ENCODE measurements around the gene ANXA2R. TPM values are rescaled to one million over a fixed set of nuclear protein-coding genes. Genes with fewer than 3 reads are reported as not detected.
A peak's percentile ranks its signal among the peaks of the same experiment; 100 is the strongest.

ANXA2R gene
- total and polyA plus RNA-seq, 10 donors: 10.0 to 44.5 (median 17.0) TPM

GRCh38 chr5:43019291-43019613 lies 20.9 kb downstream of the ANXA2R start:
- DNase-seq: no peak
- intact Hi-C loops (cut with DNase I; ENCODE audit: low total_unique reads): no loop called here
- H3K36me3 ChIP-seq: no peaks in the 10 kb centered on the region
- peaks cover 16 to 50% (median 35%) of the 10 kb centered on the region in 6 donors for H3K4me1 ChIP-seq
- H3K4me3 ChIP-seq: peak overlapping the region; percentile 39 to 78 (median 52)
- TF ChIP-seq CTCF (IDR thresholded peaks at IDR 0.05 in 8 of 11, conservative IDR thresholded peaks at IDR 0.05 in 3 of 11) (no peak), POLR2AphosphoS5 (IDR thresholded peaks at IDR 0.05) (peak in 1 of 3 donors; percentile 76)
- peaks cover 0 to 4% (median 0%) of the 10 kb centered on the region in 7 donors for H3K27me3 ChIP-seq (replicated peaks in 1 of 7)
- WGBS, 5 donors: 4 to 8% (median 7%) methylated on average over 6 of the region's 6 CpGs
- H3K9me3 ChIP-seq: no peaks in the 10 kb centered on the region
- H3K27ac ChIP-seq: peak overlapping the region; percentile 97 to 100 (median 99)

DNA sequence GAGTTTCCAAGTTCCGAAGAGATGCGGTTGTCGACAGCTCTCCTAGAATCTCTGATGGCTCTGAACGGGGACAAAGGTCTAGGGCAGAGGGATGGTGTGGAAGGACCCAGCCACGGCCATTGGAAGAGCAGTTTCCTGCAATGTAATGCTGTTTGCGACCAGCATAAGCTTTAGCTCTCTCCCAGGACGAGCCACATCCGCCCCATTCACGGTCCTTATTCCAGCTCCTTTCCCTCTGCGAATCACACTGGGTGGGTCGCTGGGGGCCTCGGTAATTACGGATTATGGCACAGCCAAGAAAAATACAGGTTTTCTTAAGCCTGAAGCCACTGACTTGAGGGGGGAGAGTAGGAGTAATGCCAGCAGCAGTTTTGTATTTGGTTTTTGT lies 22.7 kb downstream of the ANXA2R start:
- H3K27ac ChIP-seq: peak overlapping the region; percentile 97 to 100 (median 99)
- no peaks in the 10 kb centered on the region for H3K36me3 ChIP-seq
- peak in 4 of 11 experiments; percentile 31 to 56 (median 48) for TF ChIP-seq CTCF (IDR thresholded peaks at IDR 0.05 in 8 of 11, conservative IDR thresholded peaks at IDR 0.05 in 3 of 11)
- TF ChIP-seq POLR2A (IDR thresholded peaks at IDR 0.05): no peak
- intact Hi-C loops (cut with DNase I; ENCODE audit: low total_unique reads): no loop called here
- WGBS, 5 donors: 0 to 3% (median 2%) methylated on average over 13 of the region's 13 CpGs
- H3K4me1 ChIP-seq: peaks cover 16 to 52% (median 35%) of the 10 kb centered on the region in 6 donors
- H3K4me3 ChIP-seq: peak overlapping the region; percentile 39 to 78 (median 52)
- H3K27me3 ChIP-seq (replicated peaks in 1 of 7): peaks cover 0 to 4% (median 0%) of the 10 kb centered on the region in 7 donors
- DNase-seq: peak; percentile 90
- H3K9me3 ChIP-seq: no peaks in the 10 kb centered on the region

DNA sequence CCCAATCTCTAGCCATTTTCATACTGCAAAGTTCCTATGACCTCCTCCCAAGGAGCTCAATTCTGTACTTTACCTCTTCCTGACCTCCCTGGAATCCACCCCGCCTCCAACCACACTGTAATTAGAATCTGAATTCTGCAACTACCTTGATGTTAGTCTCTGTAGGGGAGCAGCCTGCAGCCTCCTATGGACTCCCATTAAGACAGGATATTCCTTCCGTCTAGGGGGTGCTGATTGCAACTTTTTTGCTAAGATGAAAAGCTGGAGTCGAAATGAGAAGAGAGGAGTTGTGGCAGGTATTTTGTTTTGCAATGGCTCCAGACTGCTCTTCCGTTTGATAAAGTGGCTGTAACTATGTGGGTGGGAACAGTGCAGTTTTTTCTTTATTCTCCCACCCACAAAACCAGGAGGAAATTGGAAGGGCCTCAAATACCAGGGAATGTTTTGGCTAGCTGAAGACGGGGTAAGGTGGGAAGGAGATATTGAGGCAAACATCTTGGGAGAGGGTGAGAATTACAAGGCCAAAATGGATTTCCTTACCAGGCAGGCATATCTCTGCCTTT lies 23.8 kb downstream of the ANXA2R start:
- H3K27me3 ChIP-seq (replicated peaks in 1 of 7): peaks cover 0 to 4% (median 0%) of the 10 kb centered on the region in 7 donors
- peak overlapping the region in 3 of 8 donors; percentile 52 to 78 (median 52) for H3K4me3 ChIP-seq
- TF ChIP-seq POLR2A (IDR thresholded peaks at IDR 0.05): no peak
- no peak for TF ChIP-seq CTCF (IDR thresholded peaks at IDR 0.05 in 8 of 11, conservative IDR thresholded peaks at IDR 0.05 in 3 of 11)
- TF ChIP-seq POLR2AphosphoS5 (IDR thresholded peaks at IDR 0.05): no peak
- H3K4me1 ChIP-seq: peaks cover 16 to 59% (median 38%) of the 10 kb centered on the region in 6 donors
- H3K9me3 ChIP-seq: no peaks in the 10 kb centered on the region
- no peak for DNase-seq
- intact Hi-C loops (cut with DNase I; ENCODE audit: low total_unique reads): no loop called here
- H3K36me3 ChIP-seq: no peaks in the 10 kb centered on the region
- 54 to 72% (median 61%) methylated on average over 5 of the region's 5 CpGs for WGBS, 5 donors
- peak overlapping the region in 7 of 8 donors; percentile 97 to 100 (median 99) for H3K27ac ChIP-seq

DNA sequence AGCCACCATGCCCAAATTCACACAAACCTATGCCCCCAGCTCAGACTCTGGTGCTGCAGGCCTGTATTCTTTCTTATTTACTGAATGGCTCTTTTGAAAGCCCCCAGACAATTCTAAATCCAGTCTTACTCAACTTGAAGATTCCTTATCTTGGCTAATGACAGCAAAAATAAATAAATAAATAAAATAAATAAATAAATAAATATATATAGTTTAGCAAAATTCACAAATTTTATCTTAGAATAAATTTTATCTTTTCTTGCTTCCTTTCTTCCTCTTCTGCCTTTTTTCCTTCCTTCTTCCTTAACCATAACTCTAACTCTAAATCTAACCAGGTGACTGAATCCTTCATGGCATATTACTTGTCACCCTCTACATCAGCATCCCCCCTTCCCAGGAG lies 25.6 kb downstream of the ANXA2R start:
- no peak for TF ChIP-seq POLR2AphosphoS5 (IDR thresholded peaks at IDR 0.05)
- Histone ChIP-seq H3K4me3 (no peak overlapping the region), H3K27me3 (replicated peaks in 1 of 7) (no peaks in the 10 kb centered on the region), H3K36me3 (no peaks in the 10 kb centered on the region), H3K27ac (no peak overlapping the region), H3K9me3 (no peaks in the 10 kb centered on the region), H3K4me1 (peaks cover 11 to 66% (median 43%) of the 10 kb centered on the region in 6 donors)
- intact Hi-C loops (cut with DNase I; ENCODE audit: low total_unique reads): no loop called here
- DNase-seq: no peak

Data from spleen (tissue), 11 donors.